HTR-8/SVneo (cell line): Measurements from ENCODE around the gene TXNDC17.
"Not testable (repeated sequence)": the region's sequence is repeated elsewhere in the genome, so short reads cannot be mapped to it uniquely, and the experiment has no call there.

ENCODE experiments used
- DNase-seq: peaks from one replicate; pipeline ENCODE4 v3.0.0; 2011; ENCODE audit warnings: low spot score, mixed read lengths; ENCODE audit not compliant: insufficient read length
- FAIRE-seq: peaks from 2 replicates; lab custom pipeline; 2011; peaks lifted over from hg19 to GRCh38; lab: Jason Lieb, UNC

The TXNDC17 gene

DNA sequence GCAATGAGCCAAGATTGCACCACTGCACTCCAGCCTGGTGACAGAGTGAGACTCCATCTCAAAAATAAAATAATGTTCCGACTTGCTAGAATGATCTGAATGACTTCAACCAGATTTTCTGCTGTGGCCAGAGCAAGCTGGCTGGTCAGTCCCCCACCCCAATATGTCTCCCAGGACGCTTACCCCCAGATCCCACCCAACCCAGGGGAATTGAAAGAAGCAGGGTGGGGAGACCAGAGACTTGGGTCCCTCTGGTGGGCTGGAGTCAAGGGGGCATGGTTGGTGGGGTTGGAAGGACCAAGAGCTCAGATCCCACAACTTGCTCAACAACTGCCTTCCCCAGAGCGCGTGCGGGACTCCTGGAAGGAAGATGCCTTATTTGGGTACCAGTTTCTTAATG lies 17.6 kb downstream of the TXNDC17 start:
- FAIRE-seq, DNase-seq: not testable (repeated sequence)

DNA sequence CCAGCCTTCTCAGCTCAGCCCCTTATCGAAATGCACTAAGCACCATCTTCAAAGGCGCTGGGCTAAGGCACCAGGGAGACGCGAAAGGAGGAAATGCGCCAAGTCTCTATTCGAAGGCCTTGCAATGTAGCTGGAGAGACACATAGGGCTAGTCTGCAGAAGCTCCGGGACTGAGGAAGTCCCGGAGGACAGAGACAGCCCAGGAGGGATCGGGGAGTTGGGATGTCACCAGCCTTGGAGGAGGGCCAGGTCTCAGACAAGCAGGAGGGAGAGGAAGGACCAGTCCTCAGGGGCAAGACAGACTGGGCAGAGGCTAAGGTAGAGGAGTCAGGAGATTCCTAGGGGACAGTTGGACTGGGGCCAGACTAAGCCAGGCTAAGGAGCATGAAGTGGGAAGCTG lies 19.2 kb downstream of the TXNDC17 start:
- no peak for FAIRE-seq
- DNase-seq: no peak

DNA sequence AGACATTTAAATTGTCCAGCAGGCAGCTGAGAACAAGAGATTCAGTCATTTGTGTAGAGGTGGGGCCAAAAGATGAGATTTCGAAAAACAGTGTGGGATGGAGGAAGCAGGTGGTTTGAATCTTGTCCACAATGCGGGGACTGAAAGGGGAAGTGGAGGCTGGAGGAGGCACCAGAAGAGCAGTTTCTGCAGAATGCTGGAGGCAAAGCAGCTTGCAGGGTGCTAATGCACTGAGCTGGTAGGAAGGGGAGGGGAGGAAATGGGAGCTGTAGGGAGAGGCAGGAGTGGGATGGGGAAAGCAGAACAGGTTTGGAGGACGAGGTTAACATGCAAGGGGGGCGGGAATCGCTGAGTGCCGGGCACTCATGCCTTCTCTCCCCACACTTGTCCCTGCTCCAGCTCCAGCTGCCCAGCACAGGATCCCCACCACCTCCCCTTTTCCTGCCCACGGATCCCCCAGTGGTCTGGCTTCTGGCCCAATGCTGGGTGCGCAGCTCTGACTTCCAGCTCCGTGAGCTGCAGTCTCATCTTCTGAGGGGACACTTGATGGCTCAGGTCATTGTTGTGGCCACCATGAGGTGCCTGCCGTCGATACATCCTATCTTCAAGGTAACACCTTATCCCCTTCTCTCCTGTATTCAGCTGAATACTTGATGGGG lies 20.1 kb downstream of the TXNDC17 start:
- FAIRE-seq (peak; percentile 4), DNase-seq (no peak)

DNA sequence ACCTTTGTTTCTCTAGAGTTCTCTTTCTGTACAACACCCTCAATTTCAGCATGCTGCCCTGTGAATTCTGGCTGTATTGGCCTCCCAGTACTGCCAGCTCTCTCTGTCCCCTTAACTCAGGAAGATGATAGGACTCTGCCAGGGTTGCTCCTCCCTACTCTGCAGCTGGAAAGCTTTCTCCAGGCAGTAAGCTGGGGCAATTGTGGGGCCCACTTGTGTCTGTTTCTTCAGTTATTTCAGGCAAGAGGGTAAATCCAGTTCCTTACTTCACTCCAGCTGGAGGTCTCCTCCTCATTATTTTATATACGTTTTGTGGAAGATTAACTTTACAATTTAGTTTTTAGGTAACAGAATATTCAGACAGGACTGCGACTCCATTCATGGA lies 20.6 kb downstream of the TXNDC17 start:
- no peak for FAIRE-seq
- no peak for DNase-seq

DNA sequence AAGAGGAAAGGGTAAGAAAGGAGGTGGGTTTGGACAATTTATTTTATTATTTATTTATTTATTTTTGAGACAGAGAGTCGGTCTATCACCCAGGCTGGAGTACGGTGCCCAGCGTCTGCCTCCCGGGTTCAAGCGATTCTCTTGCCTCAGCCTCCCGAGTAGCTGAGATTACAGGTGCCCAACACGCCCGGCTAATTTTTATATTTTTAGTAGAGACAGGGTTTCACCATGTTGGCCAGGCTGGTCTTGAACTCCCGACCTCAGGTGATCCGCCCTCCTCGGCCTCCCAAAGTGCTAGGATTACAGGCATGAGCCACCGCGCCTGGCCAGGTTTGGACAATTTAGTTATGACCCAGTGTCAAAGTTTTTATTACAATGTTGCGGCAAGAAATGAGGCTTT lies 22.3 kb downstream of the TXNDC17 start:
- not testable (repeated sequence) for DNase-seq

DNA sequence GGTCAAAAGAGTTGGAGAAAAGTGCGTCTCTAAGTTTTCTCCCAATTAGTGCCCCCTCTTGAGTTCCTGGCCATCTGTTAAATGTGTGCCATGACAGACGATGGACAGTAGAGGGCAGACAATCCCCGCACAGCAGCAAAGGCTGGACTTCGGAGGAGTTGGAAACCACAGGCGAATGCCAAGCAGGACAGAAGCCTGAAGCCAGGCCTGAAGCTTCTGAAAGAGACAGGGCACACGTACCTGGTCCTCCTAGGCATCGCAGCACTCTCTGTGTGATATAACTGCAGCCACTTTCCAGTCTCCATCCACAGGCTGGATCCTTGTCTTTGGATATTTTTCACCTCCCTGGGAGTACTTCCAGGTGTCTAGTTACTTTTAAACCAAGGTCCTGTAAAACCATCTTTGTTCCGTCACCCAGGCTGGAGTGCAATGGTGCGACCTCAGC lies 25.2 kb downstream of the TXNDC17 start:
- FAIRE-seq: peak; percentile 90
- DNase-seq: peak; percentile 89

More for the DNA sequence above, 22.3 kb downstream of the TXNDC17 start:
- not testable (repeated sequence) for FAIRE-seq

DNA sequence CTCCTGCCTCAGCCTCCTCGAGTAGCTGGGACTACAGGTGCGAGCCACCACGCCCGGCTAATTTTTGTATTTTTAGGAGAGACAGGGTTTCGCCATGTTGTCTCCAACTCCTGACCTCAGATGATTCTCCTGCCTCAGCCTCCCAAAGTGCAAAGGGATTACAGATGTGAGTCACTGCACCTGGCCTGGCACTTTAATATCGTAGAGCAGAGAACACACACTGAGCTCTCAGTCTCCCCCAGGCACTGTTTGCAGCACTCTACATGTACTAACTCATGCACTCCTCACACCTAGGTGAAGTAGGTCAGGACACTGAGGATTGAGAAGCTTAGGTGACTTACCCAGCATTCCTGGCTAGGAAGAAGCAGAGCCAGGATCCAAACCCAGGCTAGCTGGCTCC lies 25.7 kb downstream of the TXNDC17 start:
- FAIRE-seq (no peak), DNase-seq (no peak)

DNA sequence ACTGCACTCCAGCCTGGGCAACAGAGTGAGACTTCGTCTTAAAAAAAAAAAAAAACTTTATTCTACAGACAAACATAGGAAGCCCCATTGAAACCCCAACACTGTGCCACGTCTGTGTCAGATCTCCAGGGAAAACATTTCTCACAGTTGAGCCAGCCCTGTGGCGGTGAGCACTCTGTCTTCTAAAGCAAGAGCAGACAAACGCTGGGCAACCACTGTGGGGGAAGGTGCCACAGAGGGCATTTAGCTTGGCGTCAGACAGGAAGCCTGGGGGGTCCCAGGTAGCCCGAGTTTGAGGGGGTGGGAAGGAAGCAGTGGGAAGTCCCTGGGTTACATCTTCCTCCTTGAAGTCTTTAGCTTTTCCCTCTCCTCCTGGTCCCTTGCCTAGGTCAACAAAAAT lies 26.7 kb downstream of the TXNDC17 start:
- no peak for FAIRE-seq
- no peak for DNase-seq

DNA sequence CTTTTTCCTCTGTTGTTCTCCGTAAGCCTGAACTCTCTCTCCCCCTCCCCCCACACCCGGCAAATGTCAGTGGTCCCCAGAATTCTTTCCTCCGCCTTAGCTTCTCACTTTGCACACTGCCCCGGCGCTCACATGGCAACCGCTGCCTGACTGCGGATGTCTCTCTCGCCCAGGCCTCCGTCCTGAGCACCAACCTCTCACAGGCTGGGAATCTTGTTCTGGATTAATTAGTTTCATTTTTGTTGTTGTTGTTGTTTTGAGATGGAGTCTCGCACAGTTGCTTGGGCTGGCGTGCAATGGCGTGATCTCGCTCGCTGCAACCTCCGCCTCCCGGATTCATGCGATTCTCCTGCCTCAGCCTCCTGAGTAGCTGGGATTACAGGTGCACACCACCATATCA lies 27.4 kb downstream of the TXNDC17 start:
- FAIRE-seq (no peak), DNase-seq (no peak)

DNA sequence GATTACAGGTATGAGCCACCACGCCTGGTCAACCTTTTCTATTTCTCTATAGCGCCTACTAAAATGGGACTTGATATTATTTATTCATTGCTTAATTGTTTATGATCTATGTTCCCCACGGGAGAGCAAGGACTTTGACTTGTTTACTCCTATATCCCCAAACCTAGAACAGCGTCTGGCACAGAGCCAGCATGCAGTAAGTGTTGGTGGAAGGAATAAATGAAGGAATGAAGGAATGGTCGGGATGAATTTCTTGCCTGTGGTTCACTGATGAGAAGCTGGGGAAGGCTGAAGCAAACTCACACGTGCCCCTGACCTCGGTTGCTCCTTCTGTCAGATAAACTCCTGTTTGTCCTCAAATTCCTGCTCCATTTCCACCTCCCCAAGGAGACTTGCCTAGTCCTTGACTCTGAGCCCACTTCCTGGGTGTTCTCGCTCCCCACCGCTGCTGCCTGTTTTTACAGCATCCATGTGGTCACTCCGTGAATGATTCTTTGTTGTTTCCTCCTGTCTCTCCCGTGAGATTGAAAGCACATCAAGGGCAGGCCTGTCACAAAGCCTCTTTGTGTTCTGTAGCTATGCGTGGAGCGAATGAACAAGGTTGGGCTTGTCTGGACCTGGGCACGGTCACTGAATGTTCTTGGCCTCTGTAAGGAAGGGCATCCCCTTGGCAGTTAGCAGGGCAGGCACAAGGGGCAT lies 28.0 kb downstream of the TXNDC17 start:
- DNase-seq (no peak), FAIRE-seq (no peak)

DNA sequence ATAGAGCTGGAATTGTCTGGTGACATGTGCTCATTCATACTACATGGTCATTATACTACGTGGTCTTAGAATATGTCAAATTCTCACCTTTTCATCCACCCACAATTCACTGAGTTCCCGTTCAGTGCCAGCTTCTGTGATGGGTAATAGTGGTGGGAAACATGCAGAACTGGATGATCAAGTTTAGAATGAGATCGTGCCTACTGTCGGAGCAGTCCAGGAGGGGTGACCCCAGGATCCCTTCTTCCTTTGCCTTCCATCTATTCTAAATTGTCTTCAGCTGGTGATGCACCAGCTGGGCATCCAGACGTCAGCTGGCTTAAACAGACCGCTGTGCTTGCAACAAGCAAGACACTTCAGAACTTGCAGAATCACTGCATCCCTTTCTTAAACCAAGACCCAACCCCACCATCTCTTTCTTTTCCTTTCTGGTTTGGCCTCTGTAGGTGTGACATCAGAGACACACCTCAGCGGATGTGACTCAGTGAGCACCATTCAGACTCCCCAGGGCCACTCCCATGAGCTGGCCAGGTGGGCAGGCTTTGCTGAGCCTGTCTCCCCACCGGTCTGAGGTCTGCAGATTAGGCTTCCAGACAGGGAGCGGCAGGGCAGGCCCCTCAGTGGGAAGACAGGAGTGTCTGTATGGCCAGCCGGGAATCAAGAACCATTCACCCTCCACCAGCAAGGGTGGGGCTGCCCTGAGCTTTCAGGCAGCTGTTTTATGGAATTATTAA lies 28.8 kb downstream of the TXNDC17 start:
- no peak for DNase-seq
- no peak for FAIRE-seq

DNA sequence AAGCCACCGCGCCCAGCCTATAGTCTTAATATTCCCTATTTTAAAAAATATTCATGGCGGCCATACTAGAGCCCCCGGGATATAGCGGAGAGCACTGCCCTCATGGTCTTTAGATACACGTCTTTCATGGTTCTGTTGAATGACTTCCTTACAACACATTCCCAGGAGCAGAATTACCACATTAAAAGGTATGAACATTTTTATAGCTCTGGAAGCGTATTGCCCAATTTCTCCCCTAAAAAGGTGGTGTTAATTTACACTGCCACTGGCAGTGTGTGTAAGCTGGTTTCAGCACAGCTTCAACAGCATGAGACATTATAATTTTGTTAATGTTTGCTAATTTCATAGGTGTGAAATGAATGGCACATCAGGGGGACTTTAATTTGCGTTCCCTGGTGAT lies 29.7 kb downstream of the TXNDC17 start:
- FAIRE-seq (no peak), DNase-seq (no peak)

DNA sequence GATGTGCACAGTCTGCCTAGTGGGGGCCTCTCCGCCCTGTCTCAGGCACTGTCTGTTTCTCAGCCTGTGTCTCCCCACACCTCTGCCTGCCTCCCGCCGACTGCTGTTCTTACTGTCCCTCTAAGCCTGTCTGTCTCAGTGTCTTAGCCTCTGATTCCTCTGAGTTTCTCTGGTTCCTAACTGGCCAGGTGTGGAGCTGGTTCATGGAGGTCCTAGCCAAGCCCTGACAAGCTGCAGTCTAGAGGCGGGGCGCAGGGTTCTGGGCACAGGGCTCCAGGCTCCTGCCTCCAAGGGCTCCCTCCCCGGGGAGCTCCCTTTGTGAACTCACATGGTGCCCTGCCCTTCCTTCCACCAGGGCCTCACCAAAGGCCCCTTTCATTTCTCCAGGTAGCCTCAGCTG lies 30.1 kb downstream of the TXNDC17 start:
- no peak for DNase-seq
- FAIRE-seq: no peak

DNA sequence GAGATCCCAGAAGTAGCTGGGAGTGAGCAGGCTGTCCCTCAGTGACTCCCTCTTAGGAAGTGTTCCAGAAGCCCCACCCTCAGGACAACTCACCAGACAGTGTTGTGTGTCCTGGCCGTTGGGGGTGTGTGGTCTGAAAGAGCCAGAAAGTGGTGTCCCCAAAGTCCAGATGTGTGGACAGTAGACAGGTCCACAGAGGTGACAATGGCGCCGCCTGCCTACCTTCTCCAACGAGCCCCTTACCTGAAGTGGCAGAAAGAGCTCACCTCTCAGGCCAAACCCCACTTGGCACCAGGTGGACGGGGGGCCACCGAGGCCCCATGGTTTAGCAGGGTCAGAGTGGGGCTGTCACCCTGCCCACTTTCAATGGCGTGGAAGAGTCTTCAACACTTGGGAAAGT lies 30.6 kb downstream of the TXNDC17 start:
- FAIRE-seq (no peak), DNase-seq (no peak)

DNA sequence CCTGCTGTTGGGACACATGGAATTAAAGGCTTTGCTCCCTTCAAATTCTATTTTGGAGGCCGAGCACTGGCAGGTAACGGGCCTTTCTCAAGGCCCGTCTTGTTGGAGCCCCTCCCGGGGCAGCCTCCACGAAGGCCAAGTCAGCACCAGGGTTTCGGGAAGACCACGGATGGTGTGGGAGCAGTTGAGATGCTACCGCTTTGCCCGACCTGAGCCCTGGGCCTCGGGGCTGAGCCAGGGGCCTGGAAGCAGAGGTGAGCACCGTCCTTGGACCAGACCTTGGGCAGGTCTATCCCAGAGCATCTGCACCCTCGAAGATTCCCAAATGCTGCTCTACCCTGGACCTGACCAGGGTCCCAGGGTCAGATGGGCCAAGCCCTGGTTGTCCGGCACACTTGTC lies 33.7 kb downstream of the TXNDC17 start:
- no peak for FAIRE-seq
- no peak for DNase-seq

DNA sequence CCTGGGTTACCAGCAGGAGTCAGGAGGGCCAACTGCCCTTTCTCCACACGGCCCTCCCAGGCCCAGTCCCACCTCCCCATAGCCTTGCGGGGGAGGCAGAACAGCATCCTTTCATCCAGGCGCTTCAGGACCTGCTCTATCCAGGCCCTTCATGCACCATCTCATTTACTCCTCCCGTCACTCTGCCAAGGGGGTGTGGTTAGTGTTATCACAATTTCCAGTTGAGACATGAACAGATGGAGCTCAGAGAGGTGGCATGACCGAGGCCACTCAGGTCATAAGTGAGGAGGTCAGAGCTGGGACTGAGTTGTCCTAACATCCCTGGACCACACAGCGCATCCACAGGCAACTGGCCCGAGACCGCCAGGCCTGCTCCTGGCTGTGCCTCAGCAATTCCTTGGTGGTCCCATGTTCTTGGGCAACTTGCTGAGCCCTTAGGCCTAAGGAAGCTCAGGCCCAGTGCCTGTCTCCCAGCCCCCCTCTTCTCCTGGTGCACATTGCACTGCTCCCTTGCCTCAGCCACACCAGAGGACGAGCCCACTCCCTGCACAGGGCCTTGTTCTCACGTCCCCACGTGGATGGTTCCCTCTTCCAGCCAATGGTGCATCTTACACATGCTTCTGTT lies 34.5 kb downstream of the TXNDC17 start:
- no peak for DNase-seq
- FAIRE-seq: no peak

DNA sequence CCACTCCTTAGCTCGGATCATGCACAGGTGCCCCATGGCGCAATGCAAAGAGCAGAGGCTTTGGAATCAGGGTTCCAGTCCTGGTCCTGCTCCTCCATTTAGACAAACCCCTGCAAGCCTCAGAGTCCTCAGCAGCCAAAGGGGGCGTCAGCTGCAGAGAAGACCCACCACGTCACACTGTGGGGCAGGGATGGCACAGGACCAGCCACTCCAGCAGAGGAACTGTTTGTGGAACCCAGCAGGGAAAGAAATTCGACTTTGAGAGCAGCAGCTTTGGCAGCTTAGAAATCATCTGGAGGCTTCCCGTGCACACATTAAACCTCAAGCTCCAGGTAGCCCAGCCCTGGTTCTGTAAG lies 35.9 kb downstream of the TXNDC17 start:
- FAIRE-seq (no peak), DNase-seq (no peak)

DNA sequence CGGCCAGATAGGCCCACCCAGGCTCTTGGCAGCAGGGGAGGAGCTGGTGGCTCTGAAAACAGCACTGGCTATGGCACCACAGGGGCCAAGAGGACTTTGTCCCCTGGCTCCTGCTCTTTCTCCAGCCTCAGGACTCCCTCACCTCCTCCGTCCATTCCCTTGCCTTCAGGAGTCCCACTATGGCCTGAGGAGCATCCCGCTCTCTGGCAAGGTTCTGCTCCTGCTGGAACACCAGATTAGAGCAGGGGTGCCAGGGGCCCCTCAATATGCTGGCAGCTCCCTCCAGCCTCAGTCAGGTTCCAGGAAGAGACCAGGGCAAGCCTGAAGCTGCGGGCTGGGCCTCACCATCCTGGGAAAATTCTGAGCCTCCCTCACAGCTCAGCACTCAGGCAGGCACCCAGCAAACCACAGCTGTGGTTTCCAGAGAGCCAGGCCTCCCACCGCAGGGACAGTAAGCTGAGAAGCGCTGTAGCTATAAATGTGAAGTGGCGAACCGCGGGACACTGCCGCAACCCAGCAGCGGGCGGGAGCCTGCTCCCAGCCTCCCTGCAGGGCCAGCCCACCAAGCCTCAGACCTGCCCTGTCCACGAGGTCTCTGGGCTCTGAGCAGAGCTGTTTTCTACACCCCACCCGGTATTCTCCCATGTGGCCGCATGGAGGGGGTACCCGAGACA lies 36.4 kb downstream of the TXNDC17 start:
- DNase-seq (no peak), FAIRE-seq (no peak)

DNA sequence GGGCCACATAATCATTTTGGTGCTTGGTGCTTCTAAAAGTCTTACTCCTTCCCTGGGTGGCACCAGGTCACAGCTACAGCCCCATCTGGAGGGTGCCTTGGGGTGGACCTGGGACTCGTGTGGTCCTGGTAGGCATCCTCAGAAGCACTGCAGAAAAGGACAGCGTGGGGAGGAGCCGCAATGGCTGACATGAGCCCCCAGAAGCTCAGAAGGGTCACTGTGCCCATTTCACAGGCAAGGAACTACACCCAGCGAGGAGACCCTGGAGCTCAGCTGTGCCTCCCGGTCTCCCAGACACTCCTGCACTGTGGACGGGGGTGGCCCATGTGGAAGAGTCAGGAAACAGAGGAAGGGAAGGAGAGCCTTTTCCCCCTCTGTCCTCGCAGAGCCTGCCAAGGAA lies 37.1 kb downstream of the TXNDC17 start:
- no peak for DNase-seq
- FAIRE-seq: no peak

DNA sequence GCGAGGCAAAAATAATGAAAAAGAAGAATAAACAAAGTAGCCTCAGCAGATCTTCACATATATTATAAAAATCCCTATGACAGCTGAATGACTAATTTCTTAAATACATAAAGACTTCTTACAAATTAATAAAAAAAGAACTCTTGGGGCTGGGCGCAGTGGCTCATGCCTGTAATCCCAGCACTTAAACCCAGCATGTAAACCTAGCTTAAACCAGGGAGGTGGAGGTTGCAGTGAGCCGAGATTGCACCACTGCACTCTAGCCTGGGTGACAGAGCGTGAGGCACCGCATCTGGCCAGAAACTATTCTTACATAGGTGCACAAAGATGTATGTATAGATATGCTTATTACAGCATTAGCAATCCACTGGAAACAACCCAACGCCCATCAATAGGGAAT lies 38.4 kb downstream of the TXNDC17 start:
- FAIRE-seq (no peak), DNase-seq (no peak)
